DOHH2 (cell line): Measurements from ENCODE around the gene LTA4H.

Source experiments
- H3F3A ChIP-seq: fragments of 200-600 bp; sonication (generic), shearing (Covaris generic); 2 replicates; pipeline ENCODE4 v1.6.0; 2016; ENCODE audit warnings: antibody characterized with exemption, mild to moderate bottlenecking; ENCODE audit not compliant: control insufficient read depth, insufficient read depth
- H3K27ac ChIP-seq: fragments of 200-600 bp; sonication (generic); 2 replicates; pipeline ENCODE4 v1.5.1; 2014; ENCODE audit warnings: low read depth, mild to moderate bottlenecking, low read length, moderate library complexity
- H3K27me3 ChIP-seq: fragments of 200-600 bp; sonication (generic); 2 replicates; pipeline ENCODE4 v1.6.1; 2014; ENCODE audit warnings: mild to moderate bottlenecking, low read length, mixed read lengths; ENCODE audit not compliant: control insufficient read depth
- H3K36me3 ChIP-seq: fragments of 200-600 bp; sonication (generic); 2 replicates; pipeline ENCODE4 v1.6.1; 2014; ENCODE audit warnings: mild to moderate bottlenecking, low read length, moderate library complexity, mixed read lengths; ENCODE audit not compliant: control insufficient read depth
- H3K4me1 ChIP-seq: fragments of 200-600 bp; sonication (generic); 2 replicates; pipeline ENCODE4 v1.6.1; 2014; ENCODE audit warnings: mild to moderate bottlenecking, low read length, mixed read lengths; ENCODE audit not compliant: control insufficient read depth
- H3K4me2 ChIP-seq: fragments of 200-600 bp; sonication (generic); 2 replicates; pipeline ENCODE4 v1.6.0; 2014; ENCODE audit warnings: mild to moderate bottlenecking, low read length, moderate library complexity
- H3K4me3 ChIP-seq: fragments of 200-600 bp; sonication (generic); 2 replicates; pipeline ENCODE4 v1.5.1; 2014; ENCODE audit warnings: mild to moderate bottlenecking, low read length, mixed read lengths
- H3K79me2 ChIP-seq: fragments of 200-600 bp; sonication (generic); 2 replicates; pipeline ENCODE4 v1.6.1; 2014; ENCODE audit warnings: mild to moderate bottlenecking, low read length, mixed read lengths; ENCODE audit not compliant: control insufficient read depth
- H3K9me2 ChIP-seq: fragments of 200-600 bp; sonication (generic); replicated peaks from 2 replicates; pipeline ENCODE4 v1.6.1; 2014; ENCODE audit warnings: mild to moderate bottlenecking, low read length, mixed read lengths; ENCODE audit not compliant: control insufficient read depth
- H3K9me3 ChIP-seq: fragments of 200-600 bp; sonication (generic); 2 replicates; pipeline ENCODE4 v1.6.1; 2014; ENCODE audit warnings: antibody characterized with exemption, low read length, mixed read lengths; ENCODE audit not compliant: control insufficient read depth, insufficient read depth
- H4K20me1 ChIP-seq: fragments of 200-600 bp; sonication (generic); 2 replicates; pipeline ENCODE4 v1.6.0; 2014; ENCODE audit warnings: low read depth, mild to moderate bottlenecking, antibody characterized with exemption, low read length, moderate library complexity; ENCODE audit not compliant: control insufficient read depth, insufficient read depth
- EZH2phosphoT487 ChIP-seq: fragments of 200-600 bp; sonication (generic); IDR thresholded peaks from 2 replicates; pipeline ENCODE4 v1.6.1; 2017; ENCODE audit warnings: borderline replicate concordance, mild to moderate bottlenecking, antibody characterized with exemption, low read length, moderate library complexity, mixed read lengths
- TF ChIP-seq, protein P1 (sequence below): fragments of 200-600 bp; sonication (generic); IDR thresholded peaks from one replicate; pipeline ENCODE4 v1.5.1; 2014; ENCODE audit warnings: antibody characterized with exemption, mild to moderate bottlenecking, low read depth, low read length; ENCODE audit not compliant: poor library complexity, severe bottlenecking

Gene LTA4H

GRCh38 chr12:95963096-95963495, 72.3 kb downstream of the LTA4H start:
- no peaks in the 10 kb centered on the region for H3F3A ChIP-seq

GRCh38 chr12:95962222-95962621, 73.2 kb downstream of the LTA4H start:
- Histone ChIP-seq H3K36me3 (no peaks in the 10 kb centered on the region), H3K9me2 (no peaks in the 10 kb centered on the region), H3K27ac (no peak overlapping the region), H3K79me2 (no peaks in the 10 kb centered on the region), H3K4me3 (no peak overlapping the region), H4K20me1 (no peaks in the 10 kb centered on the region), H3K27me3 (0 out of 2 replicates have a peak, but pooled peaks cover 4% of the 10 kb centered on the region), H3K9me3 (no peaks in the 10 kb centered on the region), H3K4me1 (no peaks in the 10 kb centered on the region), H3F3A (no peaks in the 10 kb centered on the region), H3K4me2 (no peak overlapping the region)
- TF ChIP-seq, protein P1, sequence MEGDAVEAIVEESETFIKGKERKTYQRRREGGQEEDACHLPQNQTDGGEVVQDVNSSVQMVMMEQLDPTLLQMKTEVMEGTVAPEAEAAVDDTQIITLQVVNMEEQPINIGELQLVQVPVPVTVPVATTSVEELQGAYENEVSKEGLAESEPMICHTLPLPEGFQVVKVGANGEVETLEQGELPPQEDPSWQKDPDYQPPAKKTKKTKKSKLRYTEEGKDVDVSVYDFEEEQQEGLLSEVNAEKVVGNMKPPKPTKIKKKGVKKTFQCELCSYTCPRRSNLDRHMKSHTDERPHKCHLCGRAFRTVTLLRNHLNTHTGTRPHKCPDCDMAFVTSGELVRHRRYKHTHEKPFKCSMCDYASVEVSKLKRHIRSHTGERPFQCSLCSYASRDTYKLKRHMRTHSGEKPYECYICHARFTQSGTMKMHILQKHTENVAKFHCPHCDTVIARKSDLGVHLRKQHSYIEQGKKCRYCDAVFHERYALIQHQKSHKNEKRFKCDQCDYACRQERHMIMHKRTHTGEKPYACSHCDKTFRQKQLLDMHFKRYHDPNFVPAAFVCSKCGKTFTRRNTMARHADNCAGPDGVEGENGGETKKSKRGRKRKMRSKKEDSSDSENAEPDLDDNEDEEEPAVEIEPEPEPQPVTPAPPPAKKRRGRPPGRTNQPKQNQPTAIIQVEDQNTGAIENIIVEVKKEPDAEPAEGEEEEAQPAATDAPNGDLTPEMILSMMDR = no peak
- no peak for TF ChIP-seq EZH2phosphoT487

More at GRCh38 chr12:95963096-95963495, 72.3 kb downstream of the LTA4H start:
- 0 out of 2 replicates have a peak, but pooled peaks cover 4% of the 10 kb centered on the region for H3K27me3 ChIP-seq
- no peak overlapping the region for H3K27ac ChIP-seq
- TF ChIP-seq EZH2phosphoT487 = no peak
- TF ChIP-seq, protein P1 = peak; percentile 17
- no peak overlapping the region for H3K4me3 ChIP-seq
- H4K20me1 ChIP-seq = no peaks in the 10 kb centered on the region
- no peaks in the 10 kb centered on the region for H3K9me3 ChIP-seq
- no peaks in the 10 kb centered on the region for H3K9me2 ChIP-seq
- no peaks in the 10 kb centered on the region for H3K36me3 ChIP-seq
- no peak overlapping the region for H3K4me2 ChIP-seq
- H3K4me1 ChIP-seq = no peaks in the 10 kb centered on the region
- H3K79me2 ChIP-seq = no peaks in the 10 kb centered on the region

DNA sequence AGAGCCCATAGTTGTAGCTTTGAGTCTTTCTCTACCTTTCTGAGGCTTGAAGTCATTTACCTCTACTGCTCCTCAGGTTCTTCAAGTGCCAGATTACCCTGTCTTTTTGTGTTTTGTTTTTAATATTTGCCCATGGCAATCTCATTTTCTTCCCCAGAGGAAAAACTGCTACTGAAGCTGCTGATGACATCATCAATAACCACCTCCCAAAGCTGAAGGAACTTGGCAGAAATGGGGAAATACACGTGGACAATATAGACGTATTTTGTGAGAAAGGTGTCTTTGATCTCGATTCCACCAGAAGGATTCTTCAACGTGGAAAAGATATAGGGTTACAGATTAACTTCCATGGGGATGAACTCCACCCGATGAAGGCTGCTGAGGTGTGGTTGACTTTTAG, 75.1 kb downstream of the LTA4H start:
- H3K9me3 ChIP-seq = no peaks in the 10 kb centered on the region
- no peaks in the 10 kb centered on the region for H4K20me1 ChIP-seq
- TF ChIP-seq, protein P1 = no peak
- TF ChIP-seq EZH2phosphoT487 = no peak
- H3K79me2 ChIP-seq = no peaks in the 10 kb centered on the region
- no peaks in the 10 kb centered on the region for H3K4me1 ChIP-seq
- H3K27ac ChIP-seq = no peak overlapping the region
- H3K36me3 ChIP-seq = no peaks in the 10 kb centered on the region
- no peaks in the 10 kb centered on the region for H3K9me2 ChIP-seq
- H3F3A ChIP-seq = no peaks in the 10 kb centered on the region
- H3K27me3 ChIP-seq = 0 out of 2 replicates have a peak, but pooled peaks cover 4% of the 10 kb centered on the region
- no peak overlapping the region for H3K4me3 ChIP-seq
- H3K4me2 ChIP-seq = no peak overlapping the region
